RKO (cell line): ENCODE results near the gene NPVF.
A peak's percentile ranks its signal among the peaks of the same experiment; 100 is the strongest.

Experiments used
- DNase-seq: peaks from one replicate; pipeline ENCODE4 v3.0.0-alpha.2; 2016; ENCODE audit warnings: low spot score

Gene NPVF

DNA sequence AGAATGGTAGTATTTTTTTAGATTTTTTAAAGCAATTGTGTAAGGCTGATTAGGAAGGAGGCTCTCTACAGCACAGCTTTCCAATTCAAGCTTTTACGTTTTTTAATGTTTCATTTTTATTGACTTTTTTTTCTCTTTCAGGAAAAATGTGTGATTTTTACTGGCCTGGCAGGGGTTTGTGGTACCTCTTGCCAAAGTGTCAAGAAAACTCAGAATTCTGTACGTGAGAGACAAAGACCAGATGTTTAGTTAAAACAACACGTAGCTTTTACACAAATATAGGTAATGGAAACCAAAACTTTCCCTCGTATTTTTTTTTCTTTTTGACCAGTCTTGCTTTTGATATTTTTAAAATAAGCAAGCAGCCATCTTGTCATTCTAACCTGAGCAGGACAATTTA, 6.0 kb upstream of the NPVF start:
- no peak for DNase-seq

DNA sequence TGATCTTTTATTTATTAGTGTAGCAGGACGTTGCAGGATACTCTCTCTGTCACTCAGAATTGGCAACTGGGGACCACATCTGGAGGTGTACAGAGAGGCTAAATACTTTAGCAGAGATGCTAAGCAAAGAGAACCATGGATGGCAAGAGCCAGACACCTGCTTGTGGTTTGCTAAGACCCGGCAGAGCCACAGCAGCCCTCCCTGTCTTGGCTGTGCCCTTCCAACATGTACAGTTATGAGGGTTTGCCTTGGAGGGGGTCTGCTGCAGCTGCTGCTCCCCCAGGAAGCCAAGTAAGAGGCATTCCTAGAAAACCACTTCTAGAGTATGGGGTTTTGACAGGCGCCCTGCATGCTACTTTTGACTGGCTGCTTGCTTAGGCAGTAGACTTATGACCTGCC, 5.1 kb downstream of the NPVF start:
- no peak for DNase-seq

DNA sequence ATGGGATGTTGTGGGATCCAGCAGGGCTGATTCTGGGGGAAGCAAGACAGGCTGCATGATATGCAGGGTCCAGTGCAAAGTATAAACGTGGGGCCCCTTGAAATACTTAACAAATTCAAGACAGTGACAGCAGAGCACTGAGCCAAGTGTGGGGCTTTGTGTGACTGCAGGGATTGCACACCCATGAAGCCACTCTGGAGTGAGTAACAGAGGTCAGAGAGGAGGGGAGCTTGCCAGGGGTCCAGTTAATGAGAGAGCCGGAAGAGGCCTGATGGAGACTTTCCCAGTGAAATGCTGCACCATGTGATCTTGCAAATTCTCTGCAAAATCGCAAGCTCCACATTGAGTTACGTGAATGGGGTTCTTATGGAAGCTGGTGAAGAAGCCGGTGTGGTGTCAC, 5.6 kb downstream of the NPVF start:
- no peak for DNase-seq

DNA sequence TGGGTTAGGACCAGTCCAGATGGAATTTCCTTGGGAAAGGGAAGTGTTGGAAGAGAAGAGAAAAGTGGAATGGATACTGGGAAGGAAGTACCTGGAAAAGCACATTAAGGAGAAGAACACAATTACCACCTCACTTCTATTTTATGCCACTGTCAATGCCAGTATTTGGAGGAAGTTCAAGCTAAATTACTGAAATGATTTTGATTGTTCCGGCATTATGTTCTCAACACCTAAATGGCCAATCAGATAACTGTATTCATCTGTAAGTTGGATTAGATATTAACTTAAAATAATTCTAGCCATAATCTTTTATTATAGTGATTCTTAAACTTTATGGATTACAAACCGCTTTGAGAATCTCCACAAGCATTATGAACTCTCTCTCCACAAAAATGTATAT, 7.3 kb downstream of the NPVF start:
- DNase-seq = no peak

DNA sequence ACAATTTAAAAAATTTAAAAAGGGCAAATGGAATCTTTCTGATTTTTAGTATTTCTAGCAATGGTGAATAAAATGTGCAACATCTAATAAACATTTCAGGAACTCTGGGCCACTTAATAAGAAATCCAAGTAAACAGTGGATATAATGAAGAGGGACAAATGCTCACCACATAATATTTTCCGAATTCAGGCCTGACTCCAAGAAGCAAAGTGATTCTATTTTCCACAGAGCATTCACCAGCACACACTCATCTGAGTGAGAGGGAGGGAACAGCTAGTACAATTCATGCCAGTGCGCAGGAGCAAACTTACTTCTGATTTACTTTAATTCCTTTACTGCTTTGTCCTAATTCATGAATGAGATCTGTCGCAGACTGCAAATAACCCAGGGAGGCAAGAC, 10.1 kb downstream of the NPVF start:
- no peak for DNase-seq

DNA sequence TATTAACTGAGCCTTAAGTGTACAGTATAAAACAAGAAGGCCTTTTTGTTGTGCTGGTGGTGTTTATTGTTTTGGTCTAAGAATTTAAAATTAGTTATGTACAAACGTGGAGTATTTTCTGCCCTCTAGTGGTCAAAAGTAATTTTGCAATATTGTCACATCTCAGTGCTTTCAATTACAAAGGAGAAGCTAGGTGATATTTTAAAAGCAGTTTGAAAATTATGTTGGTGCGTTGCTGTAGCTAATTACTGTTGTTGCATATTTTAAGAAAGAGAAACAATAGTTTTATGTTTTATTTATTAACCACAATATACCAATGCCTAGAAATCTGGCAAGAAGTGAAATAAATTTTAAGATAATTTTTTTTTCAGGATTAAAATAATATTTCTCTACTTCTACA, 11.4 kb downstream of the NPVF start:
- DNase-seq = peak; percentile 61

DNA sequence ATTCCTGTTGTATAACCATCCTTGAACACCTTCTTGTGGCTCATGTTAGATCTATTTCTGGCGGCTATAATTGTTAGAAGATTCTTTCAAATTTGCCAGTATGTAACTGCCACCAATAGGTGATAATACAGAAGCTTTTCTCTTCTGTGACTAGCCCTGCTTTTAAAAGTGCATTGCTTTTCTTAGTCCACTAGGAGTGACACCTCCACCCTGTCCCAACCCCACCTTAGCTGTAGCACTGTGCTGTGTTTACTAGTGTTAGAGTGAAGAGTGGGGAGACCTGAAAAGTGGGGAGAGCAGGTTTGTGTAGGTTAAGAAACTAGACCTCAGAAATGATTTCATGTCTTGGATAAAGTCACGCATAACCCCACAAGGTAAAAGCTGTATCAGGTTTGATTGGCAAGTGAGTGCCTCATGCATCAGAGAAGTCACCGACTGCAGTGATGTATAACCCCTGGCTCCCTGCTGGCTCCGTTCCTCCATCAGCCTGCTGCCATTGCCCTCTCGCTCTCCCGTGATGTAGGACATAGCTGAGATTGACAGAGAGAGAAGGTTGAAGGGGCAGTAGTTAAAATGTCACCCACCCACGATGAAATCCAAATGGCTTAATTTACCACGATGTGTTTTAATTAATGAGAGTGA, 12.5 kb downstream of the NPVF start:
- peak; percentile 4 for DNase-seq

DNA sequence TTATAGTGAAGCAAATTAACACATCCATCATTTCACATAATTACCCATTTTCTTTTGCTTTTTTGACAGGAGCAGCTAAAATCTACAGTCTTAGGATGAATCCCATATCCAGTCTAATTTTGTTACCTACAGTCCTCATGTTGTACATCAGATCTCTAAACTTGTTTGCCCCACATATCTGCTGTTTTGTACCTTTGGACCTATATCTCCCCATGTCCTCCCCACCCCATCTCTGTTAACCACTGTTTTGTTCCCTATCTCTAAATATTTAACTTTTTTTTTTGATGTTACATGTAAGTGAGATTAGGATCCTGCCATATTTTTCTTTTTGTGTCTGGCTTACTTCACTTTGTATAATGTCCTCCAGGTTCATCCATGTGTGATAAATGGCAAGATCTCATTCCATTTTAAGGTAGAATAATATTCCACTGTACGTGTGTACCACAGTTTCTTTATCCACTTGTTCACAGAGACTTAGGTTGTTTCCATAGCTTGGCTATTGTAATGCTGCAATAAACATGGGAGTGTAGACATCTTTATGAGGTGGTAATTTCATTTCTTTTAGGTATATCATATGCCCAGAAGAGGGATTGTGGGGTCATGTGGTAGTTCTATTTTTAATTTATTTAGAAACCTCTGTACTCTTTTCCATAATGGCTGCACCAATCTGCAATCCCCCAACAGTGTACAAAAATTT, 19.6 kb downstream of the NPVF start:
- no peak for DNase-seq

DNA sequence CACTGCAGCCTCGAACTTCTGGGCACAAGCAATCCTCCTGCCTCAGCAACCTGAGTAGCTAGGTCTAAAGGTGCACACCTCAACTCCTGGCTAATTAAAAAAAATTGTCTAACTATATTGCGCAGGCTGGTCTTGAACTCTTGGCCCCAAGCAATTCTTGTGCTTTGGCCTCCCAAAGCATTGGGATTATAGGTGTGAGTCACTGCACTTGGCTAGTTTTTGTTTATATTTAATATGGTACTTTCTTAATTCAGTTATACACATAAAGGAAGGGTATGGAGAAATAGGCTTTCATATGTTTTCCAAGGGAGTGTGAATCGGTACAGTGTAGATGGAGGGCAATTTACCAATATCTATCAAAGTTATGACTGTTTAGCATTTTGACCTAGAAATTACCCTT, 20.4 kb downstream of the NPVF start:
- DNase-seq = no peak

DNA sequence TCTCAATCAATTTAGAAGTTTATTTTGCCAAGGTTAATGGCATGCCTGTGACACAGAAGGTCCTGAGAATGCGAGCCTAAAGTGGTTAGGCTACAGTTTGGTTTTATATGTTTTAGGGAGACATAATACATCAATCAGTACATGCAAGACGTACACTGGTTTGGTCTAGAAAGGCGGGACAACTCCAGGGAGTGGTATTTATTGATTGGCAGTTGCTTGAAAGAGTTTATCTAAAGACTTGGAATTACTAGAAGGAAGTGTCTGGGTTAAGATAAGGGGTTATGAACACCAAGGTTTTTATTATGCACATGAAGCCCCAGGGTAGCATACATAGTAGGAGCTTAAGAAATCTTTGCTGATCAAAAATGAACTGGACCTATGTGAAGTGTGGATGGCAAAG, 21.5 kb downstream of the NPVF start:
- no peak for DNase-seq

DNA sequence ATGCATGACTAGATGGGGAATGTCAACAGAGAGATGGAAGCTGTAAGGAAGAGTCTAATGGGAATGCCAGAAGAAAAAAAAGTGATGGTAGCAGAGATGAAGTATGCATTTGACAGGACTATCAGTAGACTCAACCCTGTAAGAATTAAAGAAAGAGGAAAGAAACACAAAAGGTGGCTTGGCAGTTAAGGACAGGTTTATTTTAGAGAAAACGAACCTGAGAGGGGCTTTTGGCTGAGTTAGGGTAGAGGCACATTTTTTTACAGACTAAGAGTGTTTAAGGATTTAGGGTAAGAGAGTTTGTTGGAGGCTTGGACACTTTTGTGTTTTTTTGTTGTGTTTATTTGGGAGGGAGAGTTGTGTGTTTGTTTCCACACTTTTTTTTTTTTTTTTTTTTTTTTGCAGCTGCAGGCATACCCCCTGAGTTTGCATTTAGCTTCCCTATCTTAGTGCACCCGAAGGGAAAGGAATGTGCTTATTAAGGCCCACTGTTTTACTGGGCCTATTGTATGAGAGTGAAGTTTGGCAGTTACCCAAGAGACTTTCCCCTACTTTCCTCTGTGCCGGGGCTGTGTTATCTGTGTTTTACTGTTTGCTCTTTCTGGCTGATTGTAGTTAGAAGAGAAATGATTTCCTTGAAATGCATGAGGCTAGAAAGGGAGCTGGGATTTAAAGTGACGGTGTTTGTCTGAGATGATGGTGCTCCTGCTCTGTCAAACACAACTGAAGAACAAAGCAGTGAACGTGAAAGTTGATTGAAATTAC, 32.0 kb downstream of the NPVF start:
- no peak for DNase-seq

DNA sequence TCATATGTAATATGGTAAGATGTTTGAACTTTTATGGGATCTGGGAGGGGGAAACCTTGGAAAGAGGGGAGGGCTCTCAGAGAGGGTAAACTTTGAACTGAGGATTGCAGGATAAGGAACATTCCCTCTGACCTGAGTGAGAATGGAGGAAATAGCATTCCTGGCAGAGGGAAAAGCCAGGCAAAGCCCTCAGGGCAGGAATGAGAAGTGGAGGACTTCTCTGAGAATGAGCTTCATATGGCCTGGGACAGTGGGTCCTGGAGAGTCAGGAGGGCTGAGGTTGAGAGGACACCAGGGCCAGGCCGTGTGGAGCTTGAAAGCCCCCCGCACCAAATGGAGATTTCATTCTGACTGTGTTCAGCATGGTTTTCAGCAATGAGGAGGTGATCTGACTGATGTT, 34.2 kb downstream of the NPVF start:
- DNase-seq = no peak

DNA sequence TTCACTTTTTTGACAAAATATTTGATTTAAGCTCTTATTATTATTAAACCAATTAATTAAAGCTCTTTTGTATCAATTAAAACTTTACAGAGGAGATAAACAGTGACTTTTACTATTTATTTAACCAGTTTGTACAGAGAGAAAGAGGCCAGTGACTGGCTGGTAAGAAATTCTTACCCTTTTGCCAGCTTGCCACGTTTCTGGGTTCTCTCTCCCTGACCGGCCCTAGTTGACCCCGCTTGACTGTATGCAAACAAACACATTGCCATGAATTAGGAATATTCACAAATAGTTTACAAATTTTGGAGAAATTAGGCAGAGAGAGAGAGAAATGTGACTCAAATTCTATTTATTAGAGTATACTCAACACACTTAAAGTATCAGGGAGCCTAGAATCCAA, 36.2 kb downstream of the NPVF start:
- no peak for DNase-seq

DNA sequence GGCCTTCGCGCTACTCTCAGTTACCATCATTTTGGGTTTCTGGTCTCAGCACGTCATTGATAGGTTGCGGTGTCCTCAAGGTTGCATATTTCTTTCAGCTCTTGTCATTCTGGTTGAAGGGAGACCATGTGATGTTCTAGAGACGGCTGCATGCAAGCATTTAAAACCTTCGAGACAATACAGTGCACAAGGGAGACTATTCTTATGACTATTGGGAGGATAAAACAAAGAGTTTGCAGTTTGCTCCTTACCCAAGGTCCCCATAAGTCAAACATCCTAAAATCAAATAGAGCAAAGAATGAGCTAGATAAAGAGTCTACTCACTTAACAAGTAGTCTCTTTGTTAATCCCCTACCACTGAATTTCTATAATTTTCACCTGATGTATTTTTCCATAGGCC, 39.1 kb downstream of the NPVF start:
- no peak for DNase-seq

DNA sequence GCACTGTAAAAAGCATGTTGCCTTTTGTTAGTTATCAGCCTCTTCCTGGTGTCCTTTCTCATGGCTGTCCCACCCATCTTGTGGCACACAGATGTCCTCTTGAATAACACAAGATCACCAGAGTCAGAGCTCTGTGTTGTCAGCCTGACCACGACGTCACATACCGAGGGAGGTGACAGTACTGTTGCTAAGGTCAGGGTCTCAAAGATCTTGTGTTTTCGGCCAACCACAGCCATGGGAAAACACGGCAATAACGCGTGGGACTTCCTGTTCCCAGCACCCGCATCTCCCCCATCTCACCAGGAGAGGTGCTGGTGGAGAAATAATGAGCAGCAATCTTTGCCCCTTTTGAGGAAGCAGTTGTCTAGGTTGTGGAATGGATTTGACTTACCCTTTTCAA, 40.4 kb downstream of the NPVF start:
- DNase-seq = no peak

DNA sequence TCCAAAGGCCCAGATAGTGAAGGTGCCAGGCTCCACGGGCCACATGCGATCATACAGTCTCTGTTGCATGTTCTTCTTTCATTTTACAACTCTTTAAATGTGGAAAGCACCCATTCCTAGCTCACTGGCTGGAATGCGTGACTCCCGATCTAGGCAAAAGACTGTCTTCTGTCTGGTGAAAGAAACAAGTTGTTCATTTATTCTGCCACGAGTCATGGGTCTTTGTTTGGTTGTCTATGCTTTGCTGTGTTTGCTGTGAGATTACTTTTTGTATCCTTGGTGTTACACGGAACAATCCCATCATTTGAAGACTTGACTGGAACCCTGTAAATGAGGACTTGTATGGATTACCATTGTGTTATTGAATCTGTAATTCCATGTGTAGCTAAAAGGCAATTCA, 41.9 kb downstream of the NPVF start:
- DNase-seq = no peak

DNA sequence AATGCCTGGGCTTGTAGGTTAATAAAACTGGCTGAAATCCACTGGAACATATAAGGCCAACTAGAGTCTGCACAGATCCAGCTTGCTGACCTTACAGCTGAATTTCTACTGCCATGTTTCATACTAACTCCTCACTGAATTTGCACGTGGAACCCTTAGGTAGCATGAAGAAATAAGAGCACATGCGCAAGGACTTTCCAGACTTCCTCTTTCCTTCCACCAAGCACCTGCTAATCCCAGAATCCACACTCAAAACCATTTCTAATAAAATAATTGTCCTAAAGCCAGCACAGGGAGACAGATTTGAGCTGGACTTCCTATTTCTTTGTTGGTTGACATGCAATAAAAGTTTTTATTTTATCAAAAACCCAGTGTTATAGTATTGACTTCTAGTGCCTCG, 46.8 kb downstream of the NPVF start:
- DNase-seq = no peak

DNA sequence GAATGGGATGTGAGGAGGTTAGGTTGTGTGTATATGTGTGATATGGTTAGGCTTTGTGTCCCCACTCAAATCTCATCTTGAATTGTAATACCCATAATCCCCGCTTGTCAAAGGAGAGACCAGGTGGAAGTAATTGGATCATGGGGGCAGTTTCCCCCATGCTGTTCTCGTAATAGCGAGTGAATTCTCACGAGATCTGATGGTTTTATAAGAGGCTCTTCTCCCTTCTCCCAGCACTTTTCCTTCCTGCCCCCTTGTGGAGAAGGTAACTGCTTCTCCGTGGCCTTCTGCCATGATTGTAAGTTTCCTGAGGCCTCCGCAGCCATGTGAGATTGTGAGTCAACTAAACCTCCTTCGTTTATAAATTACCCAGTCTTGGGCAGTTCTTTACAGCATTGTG, 47.3 kb downstream of the NPVF start:
- no peak for DNase-seq

DNA sequence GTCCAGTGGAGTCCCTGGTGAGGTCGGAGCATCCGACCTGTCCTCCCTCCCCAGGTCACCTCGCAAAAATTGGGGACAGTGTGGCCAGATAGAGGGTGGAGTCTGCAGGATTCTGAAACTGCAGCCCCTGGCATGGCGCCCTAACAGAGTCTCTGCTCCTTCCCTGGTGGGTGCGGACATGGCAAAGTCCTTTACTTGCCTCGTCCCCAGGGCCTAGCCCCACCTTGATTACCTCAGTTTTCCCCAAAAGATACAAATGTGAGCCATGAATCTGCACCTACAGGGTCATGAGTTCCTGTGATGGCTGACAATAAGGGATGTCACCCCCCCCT, 47.7 kb downstream of the NPVF start:
- DNase-seq = no peak

DNA sequence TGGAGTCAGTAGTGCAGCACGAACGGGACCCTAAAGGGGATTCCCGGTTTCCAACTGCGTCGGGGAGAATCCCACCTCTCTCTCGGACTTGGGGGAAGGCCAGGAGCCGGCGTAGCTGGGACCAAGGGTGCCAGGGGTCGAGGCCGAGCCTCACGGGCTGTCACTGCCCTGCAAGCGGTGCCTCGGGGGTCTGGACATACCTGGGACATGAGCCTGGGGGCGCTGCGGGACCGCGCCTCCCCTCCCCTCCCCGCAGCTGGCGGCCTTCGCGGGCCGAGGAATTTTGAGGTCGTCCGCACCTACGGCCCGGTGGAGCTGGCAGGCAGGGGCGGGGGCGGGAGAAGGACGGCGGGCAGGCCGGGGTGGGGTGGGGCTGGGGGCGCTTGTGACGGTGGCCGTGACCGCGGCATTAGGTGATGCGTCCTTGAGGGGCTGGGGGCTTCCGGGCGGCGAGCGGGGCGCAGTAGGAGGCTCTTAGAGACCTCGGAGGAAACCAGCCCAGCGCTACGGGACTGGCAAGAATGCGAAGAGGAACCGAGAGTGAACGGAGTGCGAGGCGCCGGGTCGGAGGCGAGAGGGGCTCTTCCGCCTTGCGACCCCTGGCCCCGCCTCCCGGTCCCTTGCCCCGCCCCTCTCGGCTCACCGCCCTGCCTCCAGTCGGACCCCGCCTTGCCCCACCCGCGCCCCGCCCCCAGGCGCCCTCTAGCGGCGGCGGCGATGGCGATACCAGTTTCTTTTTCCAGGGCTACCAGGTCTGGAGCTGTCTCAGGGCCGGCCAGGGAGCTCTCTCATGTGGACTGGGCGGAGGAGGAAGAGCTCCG, 48.3 kb downstream of the NPVF start:
- peak; percentile 82 for DNase-seq

DNA sequence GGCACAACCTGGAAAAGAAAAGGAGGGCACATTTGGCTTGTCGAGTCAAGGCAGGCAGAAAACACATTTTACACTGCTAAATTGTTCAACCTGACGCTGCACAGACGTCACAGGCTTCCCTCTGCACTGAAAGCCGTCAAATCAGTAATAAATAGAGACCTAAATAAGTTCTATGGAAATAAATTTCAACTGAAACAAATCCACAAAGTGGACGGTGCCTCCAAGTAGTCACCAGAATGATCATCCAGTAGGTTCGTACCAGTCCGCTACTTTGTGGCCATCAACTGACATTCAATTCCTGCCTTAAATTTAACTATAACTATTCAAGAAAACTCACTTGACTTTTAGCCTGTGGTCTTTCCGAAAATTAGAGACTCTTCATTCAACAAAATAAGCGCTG, 49.0 kb downstream of the NPVF start:
- DNase-seq = no peak
